Right renal cortex interstitium (tissue), 3 donors: ENCODE measurements around the gene REM2. TPM values are rescaled to one million over a fixed set of nuclear protein-coding genes. Genes with fewer than 3 reads are reported as not detected.

ENCODE experiments used
- DNase-seq, 3 donors: peaks; one replicate each; pipeline ENCODE4 v3.0.0-alpha.2; 2013; ENCODE audit warnings: low read depth in 3 of 3, low spot score in 2 of 3
- polyA plus RNA-seq, 3 donors: library from polyadenylated mRNA; unstranded; fragments of 120-200 nt; gene quantifications; one replicate each; pipeline ENCODE4 v1.2.1, GENCODE V29; 2013; ENCODE audit not compliant: insufficient read length in 3 of 3

The REM2 gene, protein sequence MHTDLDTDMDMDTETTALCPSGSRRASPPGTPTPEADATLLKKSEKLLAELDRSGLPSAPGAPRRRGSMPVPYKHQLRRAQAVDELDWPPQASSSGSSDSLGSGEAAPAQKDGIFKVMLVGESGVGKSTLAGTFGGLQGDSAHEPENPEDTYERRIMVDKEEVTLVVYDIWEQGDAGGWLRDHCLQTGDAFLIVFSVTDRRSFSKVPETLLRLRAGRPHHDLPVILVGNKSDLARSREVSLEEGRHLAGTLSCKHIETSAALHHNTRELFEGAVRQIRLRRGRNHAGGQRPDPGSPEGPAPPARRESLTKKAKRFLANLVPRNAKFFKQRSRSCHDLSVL
- polyA plus RNA-seq = 1 to 10 TPM in 2 of 3 donors, under 1 TPM in 1; 0.89 to 1.5 (median 1.2) TPM

DNA sequence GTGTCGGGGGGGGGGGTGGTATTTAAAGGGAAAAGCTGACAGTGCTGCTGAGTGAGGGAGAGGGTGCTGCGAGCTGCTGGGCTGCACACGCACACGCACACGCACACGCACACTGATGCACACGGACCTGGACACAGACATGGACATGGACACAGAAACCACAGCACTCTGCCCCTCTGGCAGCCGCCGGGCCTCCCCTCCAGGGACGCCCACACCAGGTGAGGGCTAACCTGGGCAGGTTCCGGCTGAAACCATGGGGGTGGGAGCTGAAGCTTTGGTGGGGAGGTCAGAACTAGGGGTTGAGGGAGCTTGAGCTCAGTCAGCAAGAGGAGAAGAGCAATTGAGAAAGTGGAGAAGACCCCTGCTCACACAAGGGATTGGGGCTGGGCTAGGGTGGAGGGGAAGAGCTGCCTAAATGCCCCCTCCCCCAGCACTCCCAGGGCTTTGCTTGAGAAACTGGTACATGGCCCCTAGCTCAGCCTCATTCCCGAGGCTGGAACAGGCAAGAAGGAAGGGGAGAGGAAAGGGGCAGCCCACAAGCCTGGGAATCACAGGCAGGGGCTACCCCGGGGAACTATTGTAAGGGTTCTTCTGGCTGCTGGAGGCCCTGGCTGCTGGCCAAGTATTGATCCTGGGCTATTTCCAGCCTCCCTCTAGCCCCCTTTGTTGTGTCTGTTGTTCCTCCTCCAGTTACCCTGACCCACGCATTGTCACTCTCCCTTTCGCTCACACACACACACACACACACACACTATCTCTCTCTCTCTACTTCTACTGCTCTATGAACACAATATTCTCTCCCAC is at the start of gene REM2:
TSS of gene REM2 (plus strand) at position 50 of the 804 bp plus-strand sequence. CDS start at position 116, 66 bp downstream.
- no peak for DNase-seq

GRCh38 chr14:22835505-22835904 is 47.5 kb upstream of the REM2 start:
- DNase-seq = no peak

GRCh38 chr14:22836301-22837113 is 46.5 kb upstream of the REM2 start, which contains the start of gene MMP14:
Gene MMP14, plus strand, starts transcription at chr14:22836585. Its CDS starts 233 bp downstream, at chr14:22836818.
- DNase-seq = peak in 1 of 3 donors; percentile 80

GRCh38 chr14:22837114-22837749 is 45.8 kb upstream of the REM2 start:
- no peak for DNase-seq

DNA sequence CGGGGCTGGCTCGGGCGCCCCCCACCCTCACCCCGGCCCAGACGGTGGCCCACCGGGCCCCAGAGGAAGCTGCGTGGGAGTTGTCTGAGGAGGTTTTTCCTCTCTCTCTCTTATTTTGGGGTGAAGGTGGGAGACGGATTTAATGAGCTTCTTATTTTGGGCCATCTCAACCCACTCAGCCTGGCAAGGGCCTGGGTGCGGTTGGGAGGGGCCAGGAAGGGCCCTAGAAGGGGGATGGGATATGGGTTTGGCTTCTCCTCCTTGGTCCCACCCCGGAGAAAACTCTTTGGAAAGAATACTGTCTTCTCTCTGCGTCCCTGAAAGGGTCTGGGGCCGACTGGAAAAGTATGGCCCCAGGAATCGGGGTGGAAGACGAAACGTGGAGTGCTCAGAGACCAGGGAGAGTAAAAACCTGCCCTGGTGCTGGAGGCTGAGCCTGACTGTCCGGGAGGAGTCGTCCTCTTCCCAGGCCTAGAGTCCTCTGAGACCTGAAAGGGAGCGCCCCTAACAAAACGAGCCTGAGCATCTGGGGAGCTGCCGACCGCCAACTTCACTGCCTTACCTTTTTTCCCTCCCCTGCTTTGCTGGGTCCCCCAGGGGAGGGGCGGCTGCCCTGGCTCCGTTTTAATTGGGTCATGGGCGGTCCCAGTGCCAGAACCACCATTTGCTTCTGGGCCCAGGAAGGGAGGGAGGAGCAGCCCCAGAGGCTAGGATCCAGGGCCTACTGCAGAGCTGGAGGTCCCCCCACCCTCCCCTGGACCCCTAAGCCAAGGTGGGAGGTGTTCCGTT is 45.1 kb upstream of the REM2 start:
- no peak for DNase-seq

DNA sequence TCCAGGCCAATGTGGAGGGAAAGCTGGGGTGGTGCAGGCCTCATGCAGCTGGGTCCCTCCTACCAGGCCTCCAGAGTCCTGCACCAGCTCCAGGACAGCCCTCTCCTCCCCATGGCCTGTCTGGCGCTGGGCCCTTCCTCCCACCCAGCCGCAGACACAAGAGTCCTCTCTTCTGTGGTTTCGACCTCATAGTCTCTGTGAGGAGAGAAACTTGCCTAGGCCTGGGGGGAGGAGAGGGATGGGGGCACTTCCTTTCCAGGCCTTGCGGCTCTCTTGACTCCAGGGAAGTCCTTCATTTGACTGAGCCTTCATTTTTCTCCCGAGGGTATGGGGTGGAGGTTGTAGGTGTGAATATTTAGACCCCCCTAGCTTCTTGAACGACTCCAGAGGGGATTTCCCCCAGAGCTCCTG is 44.4 kb upstream of the REM2 start:
- no peak for DNase-seq

GRCh38 chr14:22839159-22839779 is 43.8 kb upstream of the REM2 start:
- DNase-seq = no peak

DNA sequence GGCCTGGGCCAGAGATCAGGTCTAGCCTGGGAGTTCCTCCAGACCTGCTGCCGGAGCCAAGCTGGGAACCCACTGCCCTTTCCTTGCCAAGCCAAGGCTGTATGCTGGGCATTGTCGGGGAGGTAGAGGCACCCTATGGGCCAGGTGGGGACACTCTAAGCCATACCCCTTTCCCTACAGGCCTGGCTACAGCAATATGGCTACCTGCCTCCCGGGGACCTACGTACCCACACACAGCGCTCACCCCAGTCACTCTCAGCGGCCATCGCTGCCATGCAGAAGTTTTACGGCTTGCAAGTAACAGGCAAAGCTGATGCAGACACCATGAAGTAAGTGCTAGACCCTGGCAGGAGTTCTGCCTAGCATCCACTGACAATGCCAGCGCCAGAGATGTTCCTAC is 41.7 kb upstream of the REM2 start:
- DNase-seq = no peak

DNA sequence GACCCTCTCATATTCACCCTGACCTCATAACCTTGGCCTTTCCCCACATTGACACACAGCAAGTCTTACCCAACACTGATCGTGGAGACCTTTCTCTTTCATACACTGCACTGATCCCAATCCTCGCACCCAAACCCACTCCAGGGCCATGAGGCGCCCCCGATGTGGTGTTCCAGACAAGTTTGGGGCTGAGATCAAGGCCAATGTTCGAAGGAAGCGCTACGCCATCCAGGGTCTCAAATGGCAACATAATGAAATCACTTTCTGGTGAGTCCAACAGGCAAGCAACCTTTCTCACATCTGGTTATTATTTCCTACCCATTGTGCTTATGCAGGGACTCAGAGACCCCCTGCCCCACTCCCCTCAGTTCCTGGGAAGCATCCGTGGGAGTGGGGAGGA is 41.3 kb upstream of the REM2 start:
- no peak for DNase-seq

GRCh38 chr14:22842211-22843122 is 40.6 kb upstream of the REM2 start:
- DNase-seq = no peak

- DNase-seq = no peak
Observed at GRCh38 chr14:22843123-22843925, 39.7 kb upstream of the REM2 start.

GRCh38 chr14:22844221-22845102 is 38.6 kb upstream of the REM2 start:
- no peak for DNase-seq

- no peak for DNase-seq
Observed at GRCh38 chr14:22845103-22845394, 38.0 kb upstream of the REM2 start.

DNA sequence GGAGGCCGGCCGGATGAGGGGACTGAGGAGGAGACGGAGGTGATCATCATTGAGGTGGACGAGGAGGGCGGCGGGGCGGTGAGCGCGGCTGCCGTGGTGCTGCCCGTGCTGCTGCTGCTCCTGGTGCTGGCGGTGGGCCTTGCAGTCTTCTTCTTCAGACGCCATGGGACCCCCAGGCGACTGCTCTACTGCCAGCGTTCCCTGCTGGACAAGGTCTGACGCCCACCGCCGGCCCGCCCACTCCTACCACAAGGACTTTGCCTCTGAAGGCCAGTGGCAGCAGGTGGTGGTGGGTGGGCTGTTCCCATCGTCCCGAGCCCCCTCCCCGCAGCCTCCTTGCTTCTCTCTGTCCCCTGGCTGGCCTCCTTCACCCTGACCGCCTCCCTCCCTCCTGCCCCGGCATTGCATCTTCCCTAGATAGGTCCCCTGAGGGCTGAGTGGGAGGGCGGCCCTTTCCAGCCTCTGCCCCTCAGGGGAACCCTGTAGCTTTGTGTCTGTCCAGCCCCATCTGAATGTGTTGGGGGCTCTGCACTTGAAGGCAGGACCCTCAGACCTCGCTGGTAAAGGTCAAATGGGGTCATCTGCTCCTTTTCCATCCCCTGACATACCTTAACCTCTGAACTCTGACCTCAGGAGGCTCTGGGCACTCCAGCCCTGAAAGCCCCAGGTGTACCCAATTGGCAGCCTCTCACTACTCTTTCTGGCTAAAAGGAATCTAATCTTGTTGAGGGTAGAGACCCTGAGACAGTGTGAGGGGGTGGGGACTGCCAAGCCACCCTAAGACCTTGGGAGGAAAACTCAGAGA is 37.0 kb upstream of the REM2 start:
- no peak for DNase-seq

DNA sequence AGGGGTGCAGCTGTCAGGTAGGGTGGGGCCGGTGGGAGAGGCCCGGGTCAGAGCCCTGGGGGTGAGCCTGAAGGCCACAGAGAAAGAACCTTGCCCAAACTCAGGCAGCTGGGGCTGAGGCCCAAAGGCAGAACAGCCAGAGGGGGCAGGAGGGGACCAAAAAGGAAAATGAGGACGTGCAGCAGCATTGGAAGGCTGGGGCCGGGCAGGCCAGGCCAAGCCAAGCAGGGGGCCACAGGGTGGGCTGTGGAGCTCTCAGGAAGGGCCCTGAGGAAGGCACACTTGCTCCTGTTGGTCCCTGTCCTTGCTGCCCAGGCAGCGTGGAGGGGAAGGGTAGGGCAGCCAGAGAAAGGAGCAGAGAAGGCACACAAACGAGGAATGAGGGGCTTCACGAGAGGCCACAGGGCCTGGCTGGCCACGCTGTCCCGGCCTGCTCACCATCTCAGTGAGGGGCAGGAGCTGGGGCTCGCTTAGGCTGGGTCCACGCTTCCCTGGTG is 36.2 kb upstream of the REM2 start:
- DNase-seq = no peak
